ENCODE results near the gene CHD9NB.

DNA sequence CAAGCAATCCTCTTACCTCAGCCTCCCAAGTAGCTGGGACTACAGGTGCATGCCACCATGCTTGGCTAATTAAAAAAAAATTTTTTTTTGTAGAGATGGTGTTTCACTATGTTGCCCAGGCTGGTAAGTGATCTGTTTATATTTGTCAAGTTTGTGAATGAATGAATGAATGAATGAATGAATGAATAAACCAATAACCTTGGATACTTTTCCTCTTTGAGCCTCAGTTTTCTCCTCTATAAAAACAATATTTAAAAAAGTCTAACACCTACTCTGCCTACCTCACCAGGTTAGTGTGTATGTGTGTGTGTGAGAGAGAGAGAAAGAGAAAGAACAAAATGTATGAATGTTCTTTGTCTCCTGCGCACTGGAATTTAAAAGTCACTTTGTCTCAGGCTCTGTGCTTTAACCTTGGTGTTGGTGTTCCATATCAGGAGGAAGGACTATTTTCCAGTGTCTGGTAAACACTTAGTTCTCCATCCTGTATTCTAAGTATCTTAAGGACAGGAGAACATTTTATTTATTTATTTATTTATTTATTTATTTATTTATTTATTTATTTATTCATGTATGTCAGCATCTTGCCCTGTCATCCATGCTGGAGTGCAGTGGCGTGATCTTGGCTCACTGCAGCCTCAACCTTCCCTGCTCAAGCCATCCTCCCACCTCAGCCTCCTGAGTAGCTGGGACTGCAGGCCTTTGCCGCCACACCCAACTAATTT, 29.1 kb upstream of the CHD9NB start:
- TF ChIP-seq CTCF (IDR thresholded peaks at IDR 0.05; ENCODE audit: poor library complexity) = no peak
- TF ChIP-seq EZH2phosphoT487 (IDR thresholded peaks at IDR 0.05; ENCODE audit: low read depth, severe bottlenecking, unreplicated experiment) = no peak
